Measurements from ENCODE around the gene SEMA3A. TPM values are rescaled to one million over a fixed set of nuclear protein-coding genes. Genes with fewer than 3 reads are reported as not detected.
A peak's percentile ranks its signal among the peaks of the same experiment; 100 is the strongest.

The SEMA3A gene
- total RNA-seq, 1 experiment from 2014 or later = 6.3 TPM

DNA sequence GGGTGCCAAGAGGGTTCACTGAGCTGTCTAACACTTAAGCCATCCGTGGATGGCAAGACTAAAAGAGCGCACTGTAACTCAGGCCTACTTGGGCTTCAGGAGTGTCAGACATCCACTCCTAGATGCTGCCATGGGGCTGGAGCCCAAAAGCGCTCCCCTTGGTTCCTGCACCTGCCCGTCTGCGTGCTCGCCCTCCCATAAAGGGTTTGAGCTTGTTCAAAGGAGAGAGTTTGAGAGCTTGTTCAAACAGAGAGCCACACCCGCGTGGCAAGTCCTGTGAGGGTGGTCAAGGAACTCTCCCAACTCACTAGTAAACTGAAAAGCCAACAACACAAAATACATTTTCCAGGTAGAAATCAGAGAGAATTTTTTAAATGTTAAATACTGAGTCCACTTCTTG lies 256.7 kb downstream of the SEMA3A start:
- intact Hi-C loops (cut with micrococcal nuclease; ENCODE audit: unreplicated experiment) = no loop called here
- Histone ChIP-seq H4K20me1 (ENCODE audit: insufficient read depth) (no peaks in the 10 kb centered on the region), H3F3A (ENCODE audit: insufficient read depth, low read depth) (no peaks in the 10 kb centered on the region), H3K36me3 (ENCODE audit: low read depth) (no peaks in the 10 kb centered on the region), H3K9me2 (ENCODE audit: insufficient read depth) (no peaks in the 10 kb centered on the region), H3K27me3 (ENCODE audit: insufficient read depth, low read depth) (no peaks in the 10 kb centered on the region), H3K27ac (no peak overlapping the region), H3K9me3 (ENCODE audit: insufficient read depth, low read depth) (no peaks in the 10 kb centered on the region), H3K4me2 (no peak overlapping the region), H3K79me2 (ENCODE audit: low read depth) (no peaks in the 10 kb centered on the region), H3K4me1 (replicated peaks; ENCODE audit: insufficient read depth) (no peaks in the 10 kb centered on the region), H3K4me3 (no peak overlapping the region), H2AFZ (no peak overlapping the region)
- POLR2A ChIA-PET (ENCODE audit: unreplicated experiment) = no interaction called here
- no TSS peak for BruUV-seq (replicated peaks)
- TF ChIP-seq, protein P1, sequence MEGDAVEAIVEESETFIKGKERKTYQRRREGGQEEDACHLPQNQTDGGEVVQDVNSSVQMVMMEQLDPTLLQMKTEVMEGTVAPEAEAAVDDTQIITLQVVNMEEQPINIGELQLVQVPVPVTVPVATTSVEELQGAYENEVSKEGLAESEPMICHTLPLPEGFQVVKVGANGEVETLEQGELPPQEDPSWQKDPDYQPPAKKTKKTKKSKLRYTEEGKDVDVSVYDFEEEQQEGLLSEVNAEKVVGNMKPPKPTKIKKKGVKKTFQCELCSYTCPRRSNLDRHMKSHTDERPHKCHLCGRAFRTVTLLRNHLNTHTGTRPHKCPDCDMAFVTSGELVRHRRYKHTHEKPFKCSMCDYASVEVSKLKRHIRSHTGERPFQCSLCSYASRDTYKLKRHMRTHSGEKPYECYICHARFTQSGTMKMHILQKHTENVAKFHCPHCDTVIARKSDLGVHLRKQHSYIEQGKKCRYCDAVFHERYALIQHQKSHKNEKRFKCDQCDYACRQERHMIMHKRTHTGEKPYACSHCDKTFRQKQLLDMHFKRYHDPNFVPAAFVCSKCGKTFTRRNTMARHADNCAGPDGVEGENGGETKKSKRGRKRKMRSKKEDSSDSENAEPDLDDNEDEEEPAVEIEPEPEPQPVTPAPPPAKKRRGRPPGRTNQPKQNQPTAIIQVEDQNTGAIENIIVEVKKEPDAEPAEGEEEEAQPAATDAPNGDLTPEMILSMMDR (conservative IDR thresholded peaks at IDR 0.05) = no peak
- TF ChIP-seq EZH2 (IDR thresholded peaks at IDR 0.05; ENCODE audit: low read depth) = no peak
- CTCF ChIA-PET = no interaction called here
- no peak for DNase-seq

DNA sequence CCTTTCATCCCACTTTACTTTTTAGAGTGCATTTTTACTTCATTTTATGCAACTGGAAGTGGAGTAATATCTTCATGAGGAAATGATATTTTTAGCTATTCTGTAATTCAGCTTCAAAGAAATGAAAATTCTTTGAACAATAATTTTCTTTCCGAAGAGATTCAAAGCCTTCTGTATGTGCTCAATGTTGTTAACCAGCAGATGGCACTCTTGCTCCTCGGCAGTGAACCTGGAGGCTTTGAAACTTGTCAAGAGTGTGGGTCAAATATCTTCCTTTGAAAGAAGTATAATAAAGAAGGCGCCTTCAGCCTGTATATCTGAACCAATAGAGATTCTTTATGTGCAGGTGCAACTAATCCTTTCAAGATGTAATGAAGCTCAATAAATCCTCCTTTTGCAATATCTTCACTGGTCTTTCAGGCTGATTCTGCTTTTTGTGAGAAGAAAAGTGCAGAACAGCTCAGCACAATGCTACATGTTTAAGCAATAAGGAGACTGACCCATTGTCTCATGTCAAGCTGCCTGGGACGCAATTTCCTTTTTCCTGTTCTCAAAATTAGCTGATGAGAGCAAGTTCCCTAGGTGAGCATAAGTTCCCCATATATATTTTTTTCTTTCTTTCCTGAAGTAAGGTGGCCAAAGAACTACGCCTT lies 258.4 kb downstream of the SEMA3A start:
- Histone ChIP-seq H2AFZ (no peak overlapping the region), H3K27ac (no peak overlapping the region)
- DNase-seq = peak; percentile 49 to 72

DNA sequence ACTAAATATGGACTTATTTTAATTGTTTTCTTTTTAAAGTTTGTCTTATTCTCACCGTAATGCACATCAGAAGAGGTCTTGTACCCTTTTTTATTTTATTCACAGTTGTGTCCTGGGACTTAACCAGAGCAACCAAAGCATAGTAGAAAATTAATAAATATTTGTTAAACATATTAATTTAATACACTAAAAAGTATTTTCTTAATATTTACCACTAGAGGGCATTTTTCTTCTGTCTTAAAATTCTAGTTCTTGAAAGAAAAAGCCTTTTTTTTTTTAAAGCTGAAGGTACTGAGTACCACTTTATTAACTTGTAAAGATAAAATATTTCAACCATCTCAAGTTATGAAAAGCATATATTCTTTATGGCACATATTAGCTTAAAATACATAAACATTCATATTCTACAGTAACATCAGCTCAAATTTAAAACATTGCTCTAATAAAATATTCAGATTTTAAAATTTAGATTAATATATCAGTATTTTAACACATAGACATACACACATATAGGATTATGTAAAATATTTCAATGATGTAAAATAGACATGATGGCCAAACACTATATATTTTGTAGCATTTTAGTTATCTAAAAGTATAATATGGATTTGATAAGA lies 260.4 kb downstream of the SEMA3A start:
- POLR2A ChIA-PET (ENCODE audit: unreplicated experiment) = no interaction called here
- intact Hi-C loops (cut with micrococcal nuclease; ENCODE audit: unreplicated experiment) = loop anchor here (2.0 kb wide), 2 partner anchors 523 to 1817 kb away; no protein-coding TSS in a partner anchor
- Histone ChIP-seq H4K20me1 (ENCODE audit: insufficient read depth) (no peaks in the 10 kb centered on the region; the same call in 1 of the 2 replicates), H3K4me1 (replicated peaks; ENCODE audit: insufficient read depth) (no peaks in the 10 kb centered on the region), H3K4me2 (no peak overlapping the region), H2AFZ (no peak overlapping the region), H3K9me3 (ENCODE audit: insufficient read depth, low read depth) (no peaks in the 10 kb centered on the region), H3K79me2 (ENCODE audit: low read depth) (no peaks in the 10 kb centered on the region), H3K27me3 (ENCODE audit: insufficient read depth, low read depth) (no peaks in the 10 kb centered on the region), H3F3A (ENCODE audit: insufficient read depth, low read depth) (no peaks in the 10 kb centered on the region), H3K4me3 (no peak overlapping the region), H3K36me3 (ENCODE audit: low read depth) (no peaks in the 10 kb centered on the region), H3K9me2 (ENCODE audit: insufficient read depth) (no peaks in the 10 kb centered on the region), H3K27ac (no peak overlapping the region)
- CTCF ChIA-PET = interaction anchor here (0.7 to 3.1 kb wide), 4 partner anchors 255 to 1914 kb away, joined by 3 to 21 read pairs (median 4); no protein-coding TSS in a partner anchor
- no peak for DNase-seq
- TF ChIP-seq, protein P1 (conservative IDR thresholded peaks at IDR 0.05) = peak; percentile 62
- TF ChIP-seq EZH2 (IDR thresholded peaks at IDR 0.05; ENCODE audit: low read depth) = no peak
- BruUV-seq (replicated peaks) = no TSS peak

More for the DNA sequence above, 258.4 kb downstream of the SEMA3A start:
- no peaks in the 10 kb centered on the region for H3K4me1 ChIP-seq (replicated peaks; ENCODE audit: insufficient read depth)
- no peak overlapping the region for H3K4me3 ChIP-seq
- no peaks in the 10 kb centered on the region for H3K9me3 ChIP-seq (ENCODE audit: insufficient read depth, low read depth)
- intact Hi-C loops (cut with micrococcal nuclease; ENCODE audit: unreplicated experiment) = loop anchor here (1.0 kb wide), 3 partner anchors 40 to 1087 kb away; no protein-coding TSS in a partner anchor
- H3K4me2 ChIP-seq = no peak overlapping the region
- CTCF ChIA-PET = interaction anchor here (0.6 to 3.1 kb wide), 8 partner anchors 257 to 1894 kb away, joined by 3 to 21 read pairs (median 3); no protein-coding TSS in a partner anchor
- no peaks in the 10 kb centered on the region for H3K27me3 ChIP-seq (ENCODE audit: insufficient read depth, low read depth)
- H3K36me3 ChIP-seq (ENCODE audit: low read depth) = no peaks in the 10 kb centered on the region
- H3K9me2 ChIP-seq (ENCODE audit: insufficient read depth) = no peaks in the 10 kb centered on the region
- no peaks in the 10 kb centered on the region for H3F3A ChIP-seq (ENCODE audit: insufficient read depth, low read depth)
- TF ChIP-seq EZH2 (IDR thresholded peaks at IDR 0.05; ENCODE audit: low read depth) = no peak
- TF ChIP-seq, protein P1 (conservative IDR thresholded peaks at IDR 0.05) = peak; percentile 91
- POLR2A ChIA-PET (ENCODE audit: unreplicated experiment) = no interaction called here
- no peaks in the 10 kb centered on the region; the same call in 1 of the 2 replicates for H4K20me1 ChIP-seq (ENCODE audit: insufficient read depth)
- no TSS peak for BruUV-seq (replicated peaks)
- no peaks in the 10 kb centered on the region for H3K79me2 ChIP-seq (ENCODE audit: low read depth)

Measured in PC-9 (cell line).